ENCODE data around the gene BRCA1.

BRCA1 gene

GRCh38 chr17:43025766-43026537 lies 99.2 kb downstream of the BRCA1 start:
- DNase-seq (ENCODE audit: low read depth in 2 of 2, low spot score in 1 of 2): no peak

- no peak for DNase-seq (ENCODE audit: low read depth in 2 of 2, low spot score in 1 of 2)
Observed at GRCh38 chr17:43025290-43025657, 99.9 kb downstream of the BRCA1 start.

- DNase-seq (ENCODE audit: low read depth in 2 of 2, low spot score in 1 of 2): peak; percentile 62 to 70
Observed at GRCh38 chr17:43024407-43025289, 100.5 kb downstream of the BRCA1 start, which contains the start of gene RND2. RND2 (plus strand) TSS chr17:43025231; CDS start chr17:43025348, 117 bp downstream.

- DNase-seq (ENCODE audit: low read depth in 2 of 2, low spot score in 1 of 2): peak; percentile 27 to 28
Observed at GRCh38 chr17:43021741-43022512, 103.2 kb downstream of the BRCA1 start, which contains the start of gene VAT1. VAT1 (minus strand) TSS chr17:43022385; CDS start chr17:43022322, 63 bp downstream.

- no peak for DNase-seq (ENCODE audit: low read depth in 2 of 2, low spot score in 1 of 2)
Observed at GRCh38 chr17:43020789-43021740, 104.1 kb downstream of the BRCA1 start.

- DNase-seq (ENCODE audit: low read depth in 2 of 2, low spot score in 1 of 2): no peak
Observed at GRCh38 chr17:43020030-43020621, 105.0 kb downstream of the BRCA1 start.

DNA sequence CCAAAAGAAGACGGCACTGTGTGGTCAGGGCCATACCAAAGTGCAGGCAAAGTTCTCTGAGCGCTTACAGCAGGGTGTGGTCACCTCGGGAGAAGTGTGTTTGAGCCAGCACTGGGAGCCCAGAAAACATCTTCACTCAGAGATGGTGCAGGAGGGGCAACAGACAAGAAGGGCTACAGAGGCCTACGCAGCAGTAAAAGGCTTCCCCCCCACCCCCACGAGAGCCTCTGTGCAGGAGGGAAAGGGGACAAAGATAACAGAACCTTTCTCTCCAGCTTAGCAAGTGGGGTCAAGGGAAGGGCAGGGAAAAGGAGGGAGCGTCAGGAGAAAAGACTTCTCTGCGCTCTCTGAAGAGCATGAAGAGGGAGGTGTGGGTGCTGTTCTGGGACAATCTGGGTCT lies 105.7 kb downstream of the BRCA1 start:
- DNase-seq (ENCODE audit: low read depth in 2 of 2, low spot score in 1 of 2): no peak

GRCh38 chr17:43018932-43019331 lies 106.2 kb downstream of the BRCA1 start:
- no peak for DNase-seq (ENCODE audit: low read depth in 2 of 2, low spot score in 1 of 2)

- DNase-seq (ENCODE audit: low read depth in 2 of 2, low spot score in 1 of 2): no peak
Observed at GRCh38 chr17:43018008-43018853, 106.9 kb downstream of the BRCA1 start.

- DNase-seq (ENCODE audit: low read depth in 2 of 2, low spot score in 1 of 2): no peak
Observed at GRCh38 chr17:43016216-43016615, 108.9 kb downstream of the BRCA1 start.

GRCh38 chr17:43015579-43015978 lies 109.6 kb downstream of the BRCA1 start:
- DNase-seq (ENCODE audit: low read depth in 2 of 2, low spot score in 1 of 2): no peak

DNA sequence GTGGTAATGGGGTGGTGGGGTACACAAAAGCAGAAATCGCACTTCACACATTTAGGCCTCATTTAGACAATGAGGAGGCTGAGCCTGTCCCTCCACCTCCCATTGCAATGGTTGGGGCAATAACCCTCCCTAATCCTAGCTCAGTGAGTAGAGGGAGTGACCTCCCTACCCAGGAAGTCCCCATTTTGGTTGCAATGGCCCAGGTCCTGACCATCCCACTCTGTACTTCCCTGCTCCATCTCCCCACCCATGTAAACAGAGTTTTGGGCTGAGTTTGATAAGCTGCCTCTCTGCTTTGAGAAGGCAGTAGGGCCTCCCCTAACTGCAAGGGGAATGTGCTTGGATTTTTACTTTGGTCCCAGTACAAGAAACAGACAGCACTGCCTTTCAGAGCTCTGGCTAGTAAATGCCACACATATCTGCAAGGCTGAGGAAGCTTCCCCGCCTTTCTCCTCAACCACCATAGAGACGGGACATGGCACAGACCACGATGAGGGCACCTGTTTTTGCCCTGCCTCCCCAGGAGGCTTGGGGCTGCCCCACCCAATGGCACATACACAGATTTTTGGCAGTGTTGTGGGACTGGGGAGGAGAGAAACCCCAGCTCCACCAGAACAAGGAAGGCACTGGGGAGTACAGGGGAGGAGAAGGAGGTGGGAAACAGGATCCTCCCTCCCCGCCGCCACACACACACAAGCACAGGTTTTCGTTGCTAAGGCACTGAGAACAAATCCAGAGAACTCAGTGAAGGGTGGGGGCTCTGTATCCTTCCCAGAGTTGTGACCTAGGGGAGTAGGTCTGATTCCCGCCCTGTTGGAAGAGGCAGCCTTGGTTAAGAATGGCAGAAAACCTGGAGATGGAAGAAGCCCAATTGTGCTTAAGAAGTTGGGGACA lies 110.3 kb downstream of the BRCA1 start:
- DNase-seq (ENCODE audit: low read depth in 2 of 2, low spot score in 1 of 2): no peak

DNA sequence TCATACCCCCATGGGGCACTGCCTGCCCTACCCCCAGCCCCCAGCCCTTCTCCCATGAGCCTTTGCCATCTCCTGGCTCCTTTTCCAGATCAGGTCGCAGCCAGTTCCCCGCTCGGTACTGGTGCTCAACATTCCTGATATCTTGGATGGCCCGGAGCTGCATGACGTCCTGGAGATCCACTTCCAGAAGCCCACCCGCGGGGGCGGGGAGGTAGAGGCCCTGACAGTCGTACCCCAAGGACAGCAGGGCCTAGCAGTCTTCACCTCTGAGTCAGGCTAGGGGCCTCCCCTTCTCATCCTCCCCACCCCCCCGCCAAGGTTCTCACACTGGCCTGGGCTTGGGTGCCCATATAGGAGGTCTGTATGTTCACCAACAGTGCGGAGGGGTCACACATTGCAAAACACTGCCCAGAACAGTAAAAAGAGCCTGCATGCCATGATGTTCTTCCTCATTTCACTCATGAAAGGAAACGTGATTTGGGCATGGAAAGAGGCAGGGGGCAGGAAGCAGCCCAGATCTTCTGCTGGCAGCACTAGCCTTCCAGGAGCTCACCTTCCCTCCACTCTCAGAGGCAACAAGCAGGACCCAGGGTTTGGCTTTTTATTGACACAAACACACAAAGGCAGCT lies 111.0 kb downstream of the BRCA1 start:
- DNase-seq (ENCODE audit: low read depth in 2 of 2, low spot score in 1 of 2): no peak

GRCh38 chr17:43013296-43013695 lies 111.9 kb downstream of the BRCA1 start:
- no peak for DNase-seq (ENCODE audit: low read depth in 2 of 2, low spot score in 1 of 2)

DNA sequence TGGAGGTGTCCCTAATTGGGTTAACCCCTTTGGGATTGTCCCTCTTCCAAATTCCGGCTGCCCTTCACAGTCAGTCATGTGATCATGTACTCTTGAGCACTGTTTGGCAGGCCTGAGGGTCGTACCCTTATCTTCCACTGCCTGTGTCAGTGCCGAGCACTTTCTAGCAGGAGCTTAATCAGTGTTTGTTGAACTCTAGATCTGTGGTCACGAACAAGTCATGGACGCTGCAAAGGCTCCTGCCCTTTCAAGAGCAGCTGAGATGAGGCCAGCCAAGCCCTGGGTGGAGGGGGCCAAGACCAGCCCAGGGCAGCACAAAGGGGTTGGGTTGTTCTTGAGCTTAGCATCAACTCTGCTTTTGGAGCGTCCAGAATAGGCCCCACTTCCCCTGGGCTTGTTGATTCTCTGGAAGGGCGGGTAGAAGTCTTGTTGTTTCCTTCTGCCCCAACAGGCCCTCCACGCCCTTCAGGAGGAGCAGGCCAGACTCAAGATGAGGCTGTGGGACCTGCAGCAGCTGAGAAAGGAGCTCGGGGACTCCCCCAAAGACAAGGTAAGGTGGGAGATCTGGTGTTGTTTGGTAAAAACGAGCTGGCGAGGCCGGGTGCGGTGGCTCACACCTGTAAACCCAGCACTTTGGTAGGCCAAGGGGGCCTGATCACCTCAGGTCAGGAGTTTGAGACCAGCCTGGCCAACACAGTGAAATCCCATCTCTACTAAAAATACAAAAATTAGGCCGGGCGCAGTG lies 113.3 kb downstream of the BRCA1 start:
- no peak for DNase-seq (ENCODE audit: low read depth in 2 of 2, low spot score in 1 of 2)

- no peak for DNase-seq (ENCODE audit: low read depth in 2 of 2, low spot score in 1 of 2)
Observed at GRCh38 chr17:43010667-43011308, 114.4 kb downstream of the BRCA1 start.
